HEK293 (cell line): ENCODE results near the gene IGLL1.

Experiments
- CTCF ChIP-seq: fragments of 450-650 bp; formaldehyde crosslinking; IDR thresholded peaks from 2 replicates; pipeline ENCODE4 v1.5.1; 2016; ENCODE audit warnings: missing biosample characterization, missing genetic modification characterization
- REST ChIP-seq: fragments of 450-650 bp; formaldehyde crosslinking; IDR thresholded peaks from 2 replicates; pipeline ENCODE4 v1.5.1; 2016; ENCODE audit warnings: missing biosample characterization, missing genetic modification characterization
- ZNF274 ChIP-seq, 2 experiments: fragments of 200-500 bp in 1 of 2; fragments of 450-650 bp in 1 of 2; sonication (Bioruptor generic) in 1 of 2; formaldehyde crosslinking in 1 of 2; IDR thresholded peaks; 2 replicates each; pipeline versions ENCODE4 v1.5.1 to v1.6.1; 2014 to 2016; ENCODE audit warnings: borderline replicate concordance in 1 of 2, inconsistent platforms in 1 of 2, low read length in 1 of 2, missing biosample characterization in 1 of 2, missing genetic modification characterization in 1 of 2
- ZNF549 ChIP-seq: fragments of 450-650 bp; IDR thresholded peaks from 2 replicates; pipeline ENCODE4 v1.5.1; 2018; ENCODE audit warnings: missing biosample characterization, missing genetic modification characterization, mild to moderate bottlenecking, inconsistent platforms, moderate library complexity

GRCh38 chr22:23569291-23569690 lies 10.8 kb downstream of the IGLL1 start:
- no peak for TF ChIP-seq REST
- no peak for TF ChIP-seq ZNF549 (tag by site-specific recombination)
- no peak for TF ChIP-seq CTCF (tag by site-specific recombination)
- no peak for TF ChIP-seq ZNF274 (IDR thresholded peaks at IDR 0.05; ENCODE audit: low read length)
- no peak for TF ChIP-seq ZNF274 (tag by site-specific recombination; IDR thresholded peaks at IDR 0.05; ENCODE audit: borderline replicate concordance)
